Trophoblast cell (in vitro differentiated cells and primary cell): ENCODE results near the gene ACTN2.

Experiments used
- DNase-seq, 2 donors: peaks; one replicate each; pipeline ENCODE4 v3.0.0-alpha.2; 2016
- H2AFZ ChIP-seq: 2 replicates; pipeline ENCODE4 v1.6.1; 2013; ENCODE audit warnings: low read length, moderate library complexity, mild to moderate bottlenecking; ENCODE audit not compliant: insufficient read depth, poor library complexity
- H2AK5ac ChIP-seq: 2 replicates; pipeline ENCODE4 v1.6.1; 2013; ENCODE audit warnings: mild to moderate bottlenecking, low read length
- H2BK120ac ChIP-seq: 2 replicates; pipeline ENCODE4 v1.6.1; 2013; ENCODE audit warnings: low read length, mild to moderate bottlenecking, moderate library complexity; ENCODE audit not compliant: insufficient read depth, poor library complexity
- H2BK12ac ChIP-seq: 2 replicates; pipeline ENCODE4 v1.6.1; 2013; ENCODE audit warnings: mild to moderate bottlenecking, low read length, moderate library complexity
- H2BK5ac ChIP-seq: 2 replicates; pipeline ENCODE4 v1.6.1; 2013; ENCODE audit warnings: low read length, low read depth, moderate library complexity, mild to moderate bottlenecking; ENCODE audit not compliant: poor library complexity
- H3K14ac ChIP-seq: 2 replicates; pipeline ENCODE4 v1.6.1; 2013; ENCODE audit warnings: mild to moderate bottlenecking, low read length
- H3K18ac ChIP-seq: 2 replicates; pipeline ENCODE4 v1.6.1; 2013; ENCODE audit warnings: mild to moderate bottlenecking, low read length
- H3K23ac ChIP-seq: 2 replicates; pipeline ENCODE4 v1.6.1; 2013; ENCODE audit warnings: low read length
- H3K27ac ChIP-seq: 2 replicates; pipeline ENCODE4 v1.5.1; 2013; ENCODE audit warnings: low read depth, mild to moderate bottlenecking, inconsistent platforms, low read length, moderate library complexity
- H3K27me3 ChIP-seq: 2 replicates; pipeline ENCODE4 v1.6.1; 2013; ENCODE audit warnings: inconsistent platforms, mild to moderate bottlenecking, low read length, moderate library complexity; ENCODE audit not compliant: insufficient read depth
- H3K36me3 ChIP-seq, 2 experiments: 1 replicate in 1 of 2; 2 replicates in 1 of 2; pipeline ENCODE4 v1.6.1; 2013; ENCODE audit warnings: low read length in 2 of 2, mild to moderate bottlenecking in 2 of 2, moderate library complexity in 1 of 2; ENCODE audit not compliant: insufficient read depth in 2 of 2, control insufficient read depth in 1 of 2
- H3K4ac ChIP-seq: 2 replicates; pipeline ENCODE4 v1.6.1; 2013; ENCODE audit warnings: low read depth, mild to moderate bottlenecking, low read length, moderate library complexity
- H3K4me1 ChIP-seq, 2 experiments: 1 replicate in 1 of 2; 2 replicates in 1 of 2; pipeline ENCODE4 v1.6.1; 2013; ENCODE audit warnings: low read length in 2 of 2, mild to moderate bottlenecking in 2 of 2, moderate library complexity in 1 of 2; ENCODE audit not compliant: insufficient read depth in 2 of 2, control insufficient read depth in 1 of 2
- H3K4me2 ChIP-seq: 2 replicates; pipeline ENCODE4 v1.6.1; 2013; ENCODE audit warnings: inconsistent platforms, mild to moderate bottlenecking, low read length, moderate library complexity
- H3K4me3 ChIP-seq: 2 replicates; pipeline ENCODE4 v1.5.1; 2013; ENCODE audit warnings: mild to moderate bottlenecking, low read depth, low read length, inconsistent platforms
- H3K79me1 ChIP-seq: one replicate; pipeline ENCODE4 v1.6.1; 2013; ENCODE audit warnings: low read length
- H3K79me2 ChIP-seq: 2 replicates; pipeline ENCODE4 v1.6.1; 2013; ENCODE audit warnings: low read length, mild to moderate bottlenecking; ENCODE audit not compliant: control insufficient read depth, insufficient read depth, poor library complexity
- H3K9ac ChIP-seq: 2 replicates; pipeline ENCODE4 v1.6.1; 2013; ENCODE audit warnings: mild to moderate bottlenecking, low read length
- H3K9me3 ChIP-seq: 2 replicates; pipeline ENCODE4 v1.6.1; 2013; ENCODE audit warnings: low read depth, mild to moderate bottlenecking, control low read depth, inconsistent platforms, low read length; ENCODE audit not compliant: insufficient read depth
- H4K12ac ChIP-seq: 2 replicates; pipeline ENCODE4 v1.6.1; 2013; ENCODE audit warnings: low read depth, mild to moderate bottlenecking, low read length, moderate library complexity
- H4K8ac ChIP-seq: 2 replicates; pipeline ENCODE4 v1.6.1; 2013; ENCODE audit warnings: low read depth, mild to moderate bottlenecking, low read length, moderate library complexity
- H4K91ac ChIP-seq: one replicate; pipeline ENCODE4 v1.6.1; 2013; ENCODE audit warnings: low read depth, mild to moderate bottlenecking, low read length, moderate library complexity
- WGBS: extraction: QIAGEN DNeasy Blood & Tissue Kit; methylation state at CpG from one replicate; pipeline ENCODE4 v1.1.7; 2013; ENCODE audit warnings: missing lambda C conversion rate; ENCODE audit not compliant: insufficient read length, insufficient coverage; ENCODE audit errors: extremely low coverage; 5-methylcytosine and 5-hydroxymethylcytosine counted together

ACTN2 gene

GRCh38 chr1:236718328-236718727, 32.0 kb downstream of the ACTN2 start:
- H3K18ac ChIP-seq, result no peak overlapping the region
- H4K12ac ChIP-seq, result no peak overlapping the region
- no peak overlapping the region for H4K91ac ChIP-seq
- H3K4me1 ChIP-seq, result no peaks in the 10 kb centered on the region
- no peak overlapping the region for H2BK120ac ChIP-seq
- H3K4ac ChIP-seq, result no peak overlapping the region
- H3K23ac ChIP-seq, result no peak overlapping the region
- H3K27ac ChIP-seq, result no peak overlapping the region
- no peak overlapping the region for H2AK5ac ChIP-seq
- H3K4me2 ChIP-seq, result no peak overlapping the region
- H3K79me1 ChIP-seq, result no peaks in the 10 kb centered on the region
- no peaks in the 10 kb centered on the region for H3K27me3 ChIP-seq
- no peak overlapping the region for H2BK5ac ChIP-seq
- H3K79me2 ChIP-seq, result no peaks in the 10 kb centered on the region
- no peak for DNase-seq
- no peak overlapping the region for H4K8ac ChIP-seq
- H3K4me3 ChIP-seq, result no peak overlapping the region
- H3K9ac ChIP-seq, result no peak overlapping the region
- no CpG with 5 or more reads among the region's 3 CpGs for WGBS
- no peak overlapping the region for H2BK12ac ChIP-seq
- no peaks in the 10 kb centered on the region for H3K9me3 ChIP-seq
- H3K14ac ChIP-seq, result no peak overlapping the region
- H3K36me3 ChIP-seq, result no peaks in the 10 kb centered on the region
- no peak overlapping the region for H2AFZ ChIP-seq

GRCh38 chr1:236720206-236720605, 33.9 kb downstream of the ACTN2 start:
- DNase-seq, result no peak
- H2AK5ac ChIP-seq, result no peak overlapping the region
- no peak overlapping the region for H4K8ac ChIP-seq
- no peak overlapping the region for H2BK5ac ChIP-seq
- H2BK12ac ChIP-seq, result no peak overlapping the region
- no CpG with 5 or more reads among the region's 3 CpGs for WGBS
- H3K4me3 ChIP-seq, result no peak overlapping the region
- no peak overlapping the region for H3K18ac ChIP-seq
- no peaks in the 10 kb centered on the region for H3K36me3 ChIP-seq
- no peak overlapping the region for H2BK120ac ChIP-seq
- H3K9ac ChIP-seq, result no peak overlapping the region
- no peaks in the 10 kb centered on the region for H3K79me2 ChIP-seq
- H3K14ac ChIP-seq, result no peak overlapping the region
- no peak overlapping the region for H3K27ac ChIP-seq
- no peaks in the 10 kb centered on the region for H3K27me3 ChIP-seq
- H3K9me3 ChIP-seq, result no peaks in the 10 kb centered on the region
- H3K23ac ChIP-seq, result no peak overlapping the region
- H3K79me1 ChIP-seq, result no peaks in the 10 kb centered on the region
- H2AFZ ChIP-seq, result no peak overlapping the region
- H3K4me2 ChIP-seq, result no peak overlapping the region
- no peak overlapping the region for H4K91ac ChIP-seq
- no peak overlapping the region for H3K4ac ChIP-seq
- no peaks in the 10 kb centered on the region for H3K4me1 ChIP-seq
- H4K12ac ChIP-seq, result no peak overlapping the region

GRCh38 chr1:236720611-236721010, 34.3 kb downstream of the ACTN2 start:
- H3K27ac ChIP-seq, result no peak overlapping the region
- H2BK5ac ChIP-seq, result no peak overlapping the region
- H2AFZ ChIP-seq, result no peak overlapping the region
- H3K36me3 ChIP-seq, result no peaks in the 10 kb centered on the region
- H4K12ac ChIP-seq, result no peak overlapping the region
- H3K4me3 ChIP-seq, result no peak overlapping the region
- no peak overlapping the region for H3K9ac ChIP-seq
- H3K4me1 ChIP-seq, result no peaks in the 10 kb centered on the region
- no peak overlapping the region for H3K18ac ChIP-seq
- no peak for DNase-seq
- H4K8ac ChIP-seq, result no peak overlapping the region
- no peaks in the 10 kb centered on the region for H3K9me3 ChIP-seq
- no peak overlapping the region for H2AK5ac ChIP-seq
- no peak overlapping the region for H4K91ac ChIP-seq
- no peak overlapping the region for H2BK120ac ChIP-seq
- WGBS, result no CpG with 5 or more reads among the region's 1 CpG
- no peak overlapping the region for H2BK12ac ChIP-seq
- H3K27me3 ChIP-seq, result no peaks in the 10 kb centered on the region
- no peak overlapping the region for H3K23ac ChIP-seq
- no peak overlapping the region for H3K4ac ChIP-seq
- no peaks in the 10 kb centered on the region for H3K79me2 ChIP-seq
- H3K4me2 ChIP-seq, result no peak overlapping the region
- no peaks in the 10 kb centered on the region for H3K79me1 ChIP-seq
- no peak overlapping the region for H3K14ac ChIP-seq

GRCh38 chr1:236724049-236724448, 37.8 kb downstream of the ACTN2 start:
- H3K23ac ChIP-seq, result no peak overlapping the region
- no peak for DNase-seq
- H3K79me2 ChIP-seq, result no peaks in the 10 kb centered on the region
- H3K14ac ChIP-seq, result no peak overlapping the region
- H2BK5ac ChIP-seq, result no peak overlapping the region
- H3K36me3 ChIP-seq, result no peaks in the 10 kb centered on the region
- H2AFZ ChIP-seq, result no peak overlapping the region
- H3K4me3 ChIP-seq, result no peak overlapping the region
- H4K91ac ChIP-seq, result no peak overlapping the region
- no peak overlapping the region for H2BK120ac ChIP-seq
- no peak overlapping the region for H2AK5ac ChIP-seq
- H3K27me3 ChIP-seq, result no peaks in the 10 kb centered on the region
- no peak overlapping the region for H3K9ac ChIP-seq
- no peaks in the 10 kb centered on the region for H3K4me1 ChIP-seq
- H3K27ac ChIP-seq, result no peak overlapping the region
- H3K79me1 ChIP-seq, result no peaks in the 10 kb centered on the region
- no peaks in the 10 kb centered on the region for H3K9me3 ChIP-seq
- H4K8ac ChIP-seq, result no peak overlapping the region
- no peak overlapping the region for H4K12ac ChIP-seq
- WGBS, result no CpG with 5 or more reads among the region's 6 CpGs
- H3K18ac ChIP-seq, result no peak overlapping the region
- no peak overlapping the region for H2BK12ac ChIP-seq
- H3K4ac ChIP-seq, result no peak overlapping the region
- no peak overlapping the region for H3K4me2 ChIP-seq
